ENCODE measurements around the gene OR51V1.
"Not testable (repeated sequence)": the region's sequence is repeated elsewhere in the genome, so short reads cannot be mapped to it uniquely, and the experiment has no call there.

OR51V1 gene

DNA sequence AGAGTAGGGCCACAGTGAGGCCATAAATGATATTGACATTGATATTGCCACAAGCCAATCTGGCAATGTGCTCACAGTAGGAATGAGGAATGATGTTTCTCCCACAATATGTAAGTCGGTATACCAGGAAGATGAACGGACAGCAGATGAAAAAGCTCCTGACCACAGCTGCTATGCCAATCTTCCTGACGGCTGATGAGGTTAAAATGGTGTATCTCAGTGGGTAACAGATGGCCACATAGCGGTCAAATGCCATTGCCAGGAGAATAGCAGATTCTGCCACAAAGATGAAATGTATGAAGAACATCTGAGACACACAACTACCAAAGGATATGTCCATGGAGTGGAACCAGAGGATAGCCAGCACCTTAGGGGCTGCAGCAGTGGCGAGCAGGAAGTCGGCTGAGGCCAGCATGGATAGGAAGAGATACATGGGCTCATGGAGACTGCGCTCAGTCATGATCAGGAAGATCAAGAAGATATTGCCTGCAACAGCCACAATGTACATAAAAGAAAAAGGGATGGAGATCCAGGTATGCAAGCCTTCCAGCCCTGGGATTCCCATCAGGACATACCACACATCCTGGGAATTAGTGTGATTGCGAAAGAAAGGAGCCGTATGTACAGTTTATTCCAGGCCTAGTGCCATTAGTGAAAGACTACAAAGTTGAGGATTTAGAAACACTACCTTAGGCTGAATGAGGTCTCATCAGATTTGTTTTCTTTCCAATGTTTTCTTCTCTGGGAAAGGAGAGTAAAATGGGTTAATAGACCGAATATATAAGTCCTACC is 22.2 kb downstream of the OR51V1 start:
- in situ Hi-C loops (cut with HindIII; ENCODE audit: low sequenced_read_pairs): no loop called here

DNA sequence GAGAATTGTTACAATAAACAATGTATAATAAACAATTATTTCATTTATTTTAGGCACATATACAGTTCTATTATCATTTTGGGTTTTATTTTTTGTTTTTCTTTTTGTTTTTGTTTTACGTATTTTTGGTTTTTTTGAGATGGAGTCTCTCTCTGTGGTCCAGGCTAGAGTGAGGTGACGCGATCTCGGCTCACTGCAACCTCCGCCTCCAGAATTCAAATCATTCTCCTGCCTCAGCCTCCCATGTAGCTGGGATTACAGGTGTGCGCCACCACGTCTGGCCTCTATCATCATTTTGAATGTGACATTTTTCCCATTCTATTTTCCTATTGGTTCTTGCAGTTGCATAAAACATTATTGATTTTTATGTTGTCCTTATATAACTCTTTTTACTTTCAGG is 25.5 kb downstream of the OR51V1 start:
- in situ Hi-C loops (cut with HindIII; ENCODE audit: low sequenced_read_pairs): no loop called here

DNA sequence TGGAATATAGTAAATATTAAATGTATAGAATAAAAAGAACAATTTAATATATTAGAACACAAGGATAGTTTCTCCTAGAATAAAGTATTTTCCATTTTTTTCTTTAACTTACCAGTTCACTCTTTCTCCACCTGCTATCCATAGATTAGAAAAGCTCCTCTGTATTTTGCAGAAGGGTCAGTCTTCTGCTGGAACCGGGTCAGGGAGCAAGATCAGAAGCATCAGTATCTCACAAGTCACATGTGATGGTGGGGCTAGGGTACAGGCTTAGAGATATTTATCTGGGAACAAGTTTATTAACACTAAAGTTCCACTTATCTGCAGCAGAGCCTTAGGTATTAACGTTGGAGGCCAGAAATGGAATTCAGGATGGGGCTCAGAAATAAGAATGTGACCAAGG is 28.6 kb downstream of the OR51V1 start:
- in situ Hi-C loops (cut with HindIII; ENCODE audit: low sequenced_read_pairs): no loop called here

DNA sequence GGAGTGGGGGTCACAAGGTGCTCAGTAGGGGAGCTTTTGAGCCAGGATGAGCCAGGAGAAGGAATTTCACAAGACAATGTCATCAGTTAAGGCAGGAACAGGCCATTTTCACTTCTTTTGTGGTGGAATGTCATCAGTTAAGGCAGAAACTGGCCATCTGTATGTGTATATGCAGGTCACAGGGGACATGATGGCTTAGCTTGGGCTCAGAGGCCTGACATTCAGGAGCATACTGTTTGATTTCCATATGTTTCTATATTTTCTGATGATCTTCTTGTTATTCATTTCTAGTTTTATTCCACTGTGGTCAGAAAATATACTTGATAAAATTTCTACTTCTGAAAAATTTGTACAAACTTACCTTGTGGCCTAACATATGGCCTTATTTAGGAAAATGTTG is 34.6 kb downstream of the OR51V1 start:
- in situ Hi-C loops (cut with HindIII; ENCODE audit: low sequenced_read_pairs): not testable (repeated sequence)

DNA sequence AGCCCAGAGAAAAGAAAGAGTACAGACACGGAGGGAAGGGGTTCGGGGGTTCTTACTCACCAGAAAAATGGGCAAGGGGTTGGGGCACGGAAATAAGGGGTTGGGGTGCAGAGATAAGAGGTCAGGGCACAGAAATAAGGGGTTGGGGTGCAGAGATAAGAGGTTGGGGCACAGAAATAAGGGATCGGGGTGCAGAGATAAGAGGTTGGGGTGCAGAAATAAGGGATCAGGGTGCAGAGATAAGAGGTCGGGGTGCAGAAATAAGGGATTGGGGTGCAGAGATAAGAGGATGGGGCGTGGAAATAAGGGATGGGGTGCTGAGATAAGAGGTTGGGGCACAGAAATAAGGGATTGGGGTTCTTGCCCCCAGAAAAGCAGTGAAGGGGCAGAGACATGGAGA is 35.7 kb downstream of the OR51V1 start:
- in situ Hi-C loops (cut with HindIII; ENCODE audit: low sequenced_read_pairs): not testable (repeated sequence)

DNA sequence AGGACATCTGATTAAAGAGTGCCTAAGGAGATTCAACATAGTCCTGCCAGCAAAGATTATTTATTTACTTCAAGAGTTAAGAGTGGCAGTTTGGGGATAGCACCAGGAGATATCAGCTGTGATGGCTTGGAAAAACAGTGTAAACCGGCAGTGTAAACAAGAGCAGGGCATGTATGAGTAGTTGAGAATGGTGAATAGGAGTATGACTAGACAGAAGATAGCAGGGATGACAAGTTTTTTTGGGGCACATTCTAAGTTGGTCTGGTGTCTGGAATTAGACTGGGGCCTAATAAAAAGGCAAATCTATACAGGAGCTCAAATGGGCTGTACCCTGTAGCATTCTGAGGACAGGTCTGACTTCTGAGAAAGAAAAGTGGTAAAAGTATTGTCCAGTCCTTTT is 39.4 kb downstream of the OR51V1 start:
- in situ Hi-C loops (cut with HindIII; ENCODE audit: low sequenced_read_pairs): not testable (repeated sequence)

DNA sequence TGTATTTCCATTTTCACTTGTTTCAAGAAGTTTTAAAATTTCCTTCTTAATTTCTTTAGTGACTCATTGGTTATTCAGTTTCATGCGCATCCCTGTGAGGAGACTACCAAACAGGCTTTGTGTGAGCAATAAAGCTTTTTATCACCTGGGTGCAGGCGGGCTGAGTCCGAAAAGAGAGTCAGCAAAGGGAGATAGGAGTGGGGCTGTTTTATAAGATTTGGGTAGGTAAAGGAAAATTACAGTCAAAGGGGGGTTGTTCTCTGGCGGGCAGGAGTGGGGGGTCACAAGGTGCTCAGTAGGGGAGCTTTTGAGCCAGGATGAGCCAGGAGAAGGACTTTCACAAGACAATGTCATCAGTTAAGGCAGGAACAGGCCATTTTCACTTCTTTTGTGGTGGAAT is 40.3 kb downstream of the OR51V1 start:
- in situ Hi-C loops (cut with HindIII; ENCODE audit: low sequenced_read_pairs): not testable (repeated sequence)

DNA sequence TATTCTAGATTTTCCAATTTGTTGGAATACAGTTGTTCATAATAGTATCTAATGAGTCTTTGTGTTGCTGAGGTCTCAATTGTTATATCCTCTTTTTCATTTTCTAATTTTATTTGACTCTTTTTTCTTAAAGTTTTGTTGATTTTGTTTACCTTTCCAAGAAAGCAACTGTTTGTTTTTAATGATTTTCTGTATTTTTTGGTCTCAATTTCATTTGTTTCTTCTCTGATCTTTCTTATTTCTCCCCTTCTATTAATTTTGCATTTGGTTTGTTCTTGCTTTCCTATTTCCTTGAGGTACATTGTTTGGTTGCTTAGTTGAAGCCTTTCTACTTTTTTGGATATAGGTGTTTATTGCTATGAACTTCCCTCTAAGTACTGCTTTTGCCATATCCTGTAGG is 40.7 kb downstream of the OR51V1 start:
- in situ Hi-C loops (cut with HindIII; ENCODE audit: low sequenced_read_pairs): no loop called here

DNA sequence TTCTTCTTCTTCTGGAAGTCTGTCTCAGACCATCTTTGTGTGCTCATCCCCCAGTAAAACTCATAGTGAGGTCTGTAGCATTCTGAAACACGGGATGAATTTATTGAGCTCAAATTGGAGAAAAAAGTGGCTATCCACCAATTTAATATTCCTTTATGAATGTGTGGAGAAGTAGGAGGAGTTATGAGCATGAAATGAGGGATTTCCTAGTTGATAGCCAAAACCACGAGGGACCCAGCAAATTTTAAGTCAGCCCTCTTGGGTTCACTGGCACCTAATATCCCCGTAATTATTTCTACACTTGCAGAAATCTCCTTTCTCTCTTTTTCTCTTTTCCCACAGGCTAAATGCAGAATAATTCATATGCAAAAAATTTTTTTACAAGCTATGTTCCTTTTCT is 45.8 kb downstream of the OR51V1 start, which contains the start of gene OR52A1:
Gene OR52A1 (minus strand): TSS at position 101 of the 400 bp plus-strand sequence. CDS start 2,388 bp downstream, outside the sequence.
- in situ Hi-C loops (cut with HindIII; ENCODE audit: low sequenced_read_pairs): no loop called here

DNA sequence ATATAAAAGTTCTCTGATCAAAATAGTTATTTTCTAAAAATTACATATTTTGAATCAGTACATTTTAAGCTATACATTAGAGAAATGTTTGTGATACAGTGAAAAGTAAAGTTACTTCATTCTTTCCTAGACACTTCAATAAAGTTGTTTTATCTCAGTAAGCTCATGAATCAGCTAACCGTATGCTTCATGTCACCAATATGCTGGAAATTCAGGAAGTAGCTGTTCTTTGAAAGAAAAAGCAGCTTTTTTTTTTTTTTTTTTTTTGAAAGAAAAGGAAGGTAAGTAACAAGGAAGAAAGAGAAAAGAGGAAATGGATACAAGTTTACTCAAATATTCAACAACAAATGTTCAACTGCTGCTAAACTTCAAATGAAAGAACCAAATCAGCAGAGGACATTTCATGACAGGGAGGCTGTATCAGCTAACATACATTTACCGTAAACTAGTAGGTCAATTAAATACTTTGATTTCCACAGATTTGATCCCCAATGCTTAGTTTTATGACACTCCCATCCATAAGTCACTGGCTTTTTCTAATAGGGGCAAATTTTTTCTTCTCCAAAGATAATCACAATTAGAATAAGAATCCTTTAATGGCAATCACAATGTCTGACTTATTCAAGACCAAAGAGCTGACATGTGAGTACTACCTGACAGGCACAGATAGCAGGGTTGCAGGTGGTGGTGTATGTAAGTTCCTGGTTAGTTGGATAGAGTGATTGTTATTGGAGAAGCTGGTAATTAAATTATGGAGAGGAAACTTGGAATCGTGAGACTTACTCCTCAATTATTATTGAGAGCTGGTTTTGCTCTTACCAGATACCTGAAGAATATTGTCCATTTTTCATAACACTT is 46.7 kb downstream of the OR51V1 start:
- in situ Hi-C loops (cut with HindIII; ENCODE audit: low sequenced_read_pairs): no loop called here

DNA sequence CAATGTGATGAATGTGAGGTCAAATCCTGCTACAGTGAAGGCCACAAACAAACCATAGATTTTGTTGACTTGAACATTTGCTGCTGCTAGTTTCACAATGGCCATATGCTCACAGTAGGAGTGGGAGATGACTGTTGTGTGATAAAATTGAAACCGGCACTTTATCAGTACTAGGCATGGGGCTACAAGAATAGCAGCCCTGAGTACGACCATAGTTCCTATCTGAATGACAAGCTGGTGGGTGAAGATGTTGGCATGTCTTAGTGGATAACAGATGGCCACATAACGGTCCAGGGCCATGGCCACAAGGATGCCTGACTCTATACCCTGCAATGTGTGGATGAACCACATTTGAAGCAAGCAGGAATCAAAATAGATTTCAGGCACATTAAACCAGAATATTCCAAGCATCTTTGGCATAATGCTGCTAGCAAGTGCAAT is 48.7 kb downstream of the OR51V1 start:
- in situ Hi-C loops (cut with HindIII; ENCODE audit: low sequenced_read_pairs): no loop called here

Measured in endothelial cell of hepatic sinusoid (primary cell).